GM12878 (cell line): Measurements from ENCODE around the gene CCDC91. TPM values are rescaled to one million over a fixed set of nuclear protein-coding genes. Genes with fewer than 3 reads are reported as not detected.

Experiments
- ATAC-seq: fragments of 200-7000 bp; cut with Tn5 transposase; 3 replicates; pipeline ENCODE4 v1.9.1; 2020; ENCODE audit warnings: mild to moderate bottlenecking, moderate library complexity
- BruUV-seq: library from RNA; stranded (reverse); fragments of 400-500 nt; replicated peaks from 2 replicates; lab custom pipeline; 2021; lab: Mats Ljungman, UMichigan
- CTCF ChIA-PET: fragments of 300-600 bp; sonication (Branson Sonifier 250); formaldehyde crosslinking; extraction: SDS; loops from one replicate; lab custom pipeline; 2021; ENCODE audit warnings: inconsistent platforms; lab: Yijun Ruan, JAX
- POLR2A ChIA-PET: fragments of 350-600 bp; formaldehyde crosslinking; extraction: SDS; loops from one replicate; lab custom pipeline; 2021; ENCODE audit warnings: inconsistent platforms; lab: Charles Lee
- RAD21 ChIA-PET: fragments of 300-600 bp; sonication (Branson Sonifier 250); formaldehyde crosslinking; loops from one replicate; lab custom pipeline; 2023; ENCODE audit warnings: antibody characterized with exemption; ENCODE audit not compliant: unreplicated experiment; lab: Charles Lee
- SMC1A ChIA-PET: fragments of 300-600 bp; sonication (Branson Sonifier 250); formaldehyde crosslinking; loops from one replicate; lab custom pipeline; 2023; ENCODE audit not compliant: unreplicated experiment, uncharacterized antibody; lab: Charles Lee
- DNase-seq: peaks from one replicate; pipeline ENCODE4 v3.0.0-alpha.2; 2011; ENCODE audit warnings: low read depth, low spot score
- FAIRE-seq: peaks from 3 replicates; lab custom pipeline; 2011; peaks lifted over from hg19 to GRCh38; lab: Jason Lieb, UNC
- H2AFZ ChIP-seq: 2 replicates; pipeline ENCODE4 v1.6.0; 2011; ENCODE audit warnings: low read depth, low read length, control low read depth; ENCODE audit not compliant: control insufficient read depth
- H3K27ac ChIP-seq: 2 replicates; pipeline ENCODE4 v1.5.1; 2011; ENCODE audit warnings: control low read depth; ENCODE audit not compliant: control insufficient read depth, insufficient read depth
- H3K27me3 ChIP-seq, 2 experiments: replicated peaks in 1 of 2; 2 replicates each; pipeline versions ENCODE4 v1.6.0 to v1.6.1; 2011; ENCODE audit warnings: low read length in 1 of 2; ENCODE audit not compliant: control insufficient read depth in 2 of 2, insufficient read depth in 2 of 2
- H3K36me3 ChIP-seq, 2 experiments: 2 replicates each; pipeline ENCODE4 v1.5.1; 2011; ENCODE audit warnings: low read length in 1 of 2; ENCODE audit not compliant: control insufficient read depth in 2 of 2, insufficient read depth in 2 of 2
- H3K4me1 ChIP-seq: 2 replicates; pipeline ENCODE4 v1.6.1; 2011; ENCODE audit warnings: mild to moderate bottlenecking, low read length, moderate library complexity, mixed read lengths; ENCODE audit not compliant: control insufficient read depth, insufficient read depth
- H3K4me2 ChIP-seq: 2 replicates; pipeline ENCODE4 v1.6.0; 2011; ENCODE audit warnings: control low read depth; ENCODE audit not compliant: control insufficient read depth, insufficient read depth
- H3K4me3 ChIP-seq: fragments of 200-600 bp; sonication (generic); 2 replicates; pipeline ENCODE4 v1.5.1; 2016
- H3K79me2 ChIP-seq: 2 replicates; pipeline ENCODE4 v1.6.0; 2011; ENCODE audit warnings: low read length; ENCODE audit not compliant: control insufficient read depth, insufficient read depth
- H3K9ac ChIP-seq: 2 replicates; pipeline ENCODE4 v1.8.0; 2011; ENCODE audit warnings: low read length, control low read depth, mixed read lengths; ENCODE audit not compliant: control insufficient read depth, insufficient read depth
- H3K9me3 ChIP-seq: replicated peaks from 3 replicates; pipeline ENCODE4 v1.5.1; 2011; ENCODE audit warnings: mild to moderate bottlenecking, low read length; ENCODE audit not compliant: control insufficient read depth, insufficient read depth
- H4K20me1 ChIP-seq: 2 replicates; pipeline ENCODE4 v1.6.0; 2011; ENCODE audit not compliant: control insufficient read depth, insufficient read depth
- CHD4 ChIP-seq: fragments of 200-600 bp; sonication (generic); IDR thresholded peaks from 2 replicates; pipeline ENCODE4 v1.6.1; 2016; ENCODE audit warnings: mild to moderate bottlenecking
- GATAD2B ChIP-seq: fragments of 450-650 bp; conservative IDR thresholded peaks from 2 replicates; pipeline ENCODE4 v1.6.1; 2017; ENCODE audit warnings: low read depth, mild to moderate bottlenecking, moderate library complexity
- MEF2A ChIP-seq: IDR thresholded peaks from 2 replicates; pipeline ENCODE4 v1.6.1; 2011; ENCODE audit warnings: low read depth, mild to moderate bottlenecking, low read length, moderate library complexity; ENCODE audit not compliant: insufficient read depth
- MYC ChIP-seq: IDR thresholded peaks from 2 replicates; pipeline ENCODE4 v1.6.1; 2011; ENCODE audit warnings: mild to moderate bottlenecking, low read length, moderate library complexity, inconsistent platforms; ENCODE audit not compliant: insufficient read depth, insufficient replicate concordance, insufficient read length, severe bottlenecking
- RUNX3 ChIP-seq: IDR thresholded peaks from 2 replicates; pipeline ENCODE4 v1.6.1; 2012; ENCODE audit warnings: low read length, inconsistent platforms
- SMC3 ChIP-seq: IDR thresholded peaks from 2 replicates; pipeline ENCODE4 v1.6.1; 2011; ENCODE audit warnings: low read length, improper control_type of control experiment, borderline replicate concordance
- SUPT20H ChIP-seq: IDR thresholded peaks from 2 replicates; pipeline ENCODE4 v1.6.1; 2011; ENCODE audit warnings: low read depth, mild to moderate bottlenecking, low read length, moderate library complexity, borderline replicate concordance; ENCODE audit not compliant: control insufficient read depth
- YBX1 ChIP-seq: fragments of 450-650 bp; IDR thresholded peaks from 2 replicates; pipeline ENCODE4 v1.6.1; 2016; ENCODE audit warnings: antibody characterized with exemption
- WGBS: methylation state at CpG from one replicate; pipeline ENCODE4 v1.1.6; 2016; ENCODE audit warnings: low lambda C conversion rate; ENCODE audit not compliant: insufficient replicate concordance, insufficient coverage; ENCODE audit errors: missing lambda C conversion rate; 5-methylcytosine and 5-hydroxymethylcytosine counted together
- in situ Hi-C: fragments of 300-500 bp; cut with MboI; formaldehyde crosslinking; loops from 9 replicates; pipeline ENCODE4 v1.14.3; 2018; ENCODE audit warnings: mixed read lengths
- intact Hi-C: fragments of 100-400 bp; cut with micrococcal nuclease; formaldehyde crosslinking; loops from one replicate; pipeline ENCODE4 v1.14.2; 2022; ENCODE audit not compliant: unreplicated experiment
- polyA plus RNA-seq, 11 experiments: library from polyadenylated mRNA; depleted of rRNA in 4 of 11; unstranded in 6 of 11; stranded (reverse) in 5 of 11; fragments of >200 nt; fragmentation: Nextera tagmentation in 4 of 11; fragmentation: Illumina TruSeq in 1 of 11; extraction: Ambion mirVana in 4 of 11; extraction: Trizol in 1 of 11; gene quantifications; 1 replicate in 1 of 11; 2 replicates in 10 of 11; pipeline versions ENCODE4 v1.2.1 to v1.2.3, GENCODE V29; 2011 to 2016; ENCODE audit warnings: inconsistent platforms in 2 of 11, missing spikeins in 2 of 11, low read depth in 1 of 11
- total RNA-seq, 4 experiments: library from RNA; depleted of rRNA in 3 of 4; stranded (reverse); fragments of >200 nt in 3 of 4; fragmentation: Illumina TruSeq in 1 of 4; extraction: Trizol in 1 of 4; gene quantifications; 2 replicates each; pipeline versions ENCODE4 v1.2.1 to v1.2.3, GENCODE V29; 2013 to 2021

CCDC91 gene
- total and polyA plus RNA-seq, 10 of the 15 experiments (the other 5 are each of a cell fraction or from before 2014, with no cell fraction given): 6.1 to 24.9 (median 16.5) TPM

- POLR2A ChIA-PET: no interaction called here
- in situ Hi-C loops: no loop called here
- TF ChIP-seq SUPT20H (no peak), CHD4 (no peak), MYC (no peak), YBX1 (no peak), RUNX3 (no peak), MEF2A (no peak), GATAD2B (no peak), SMC3 (no peak)
- TF ChIP-seq, all 136 proteins: peak for 0
- no peak for ATAC-seq
- BruUV-seq: no TSS peak
- H3K9me3 ChIP-seq: no peaks in the 10 kb centered on the region
- H3K79me2 ChIP-seq: no peaks in the 10 kb centered on the region
- no peak overlapping the region for H3K4me2 ChIP-seq
- ChIA-PET RAD21 (interaction anchor here (1.5 kb wide), 1 partner anchor 290 kb away, joined by 4 read pairs; no protein-coding TSS in a partner anchor), SMC1A (no interaction called here), CTCF (no interaction called here)
- H3K4me1 ChIP-seq: no peaks in the 10 kb centered on the region
- H4K20me1 ChIP-seq: no peaks in the 10 kb centered on the region
- 75% methylated on average over 6 of the region's 6 CpGs for WGBS
- no peak overlapping the region for H2AFZ ChIP-seq
- no peaks in the 10 kb centered on the region for H3K27me3 ChIP-seq
- no peak overlapping the region for H3K27ac ChIP-seq
- FAIRE-seq: no peak
- DNase-seq: no peak
- H3K9ac ChIP-seq: no peak overlapping the region
- intact Hi-C loops: no loop called here
- no peak overlapping the region for H3K4me3 ChIP-seq
- H3K36me3 ChIP-seq: no peaks in the 10 kb centered on the region
Observed at GRCh38 chr12:28582672-28583376, 392.6 kb downstream of the CCDC91 start.
